Measurements from ENCODE around the gene TRIM7.
A peak's percentile ranks its signal among the peaks of the same experiment; 100 is the strongest.
"Not testable (repeated sequence)": the region's sequence is repeated elsewhere in the genome, so short reads cannot be mapped to it uniquely, and the experiment has no call there.

TRIM7 gene

GRCh38 chr5:181190711-181191525 lies 14.1 kb downstream of the TRIM7 start:
- DNase-seq: no peak

DNA sequence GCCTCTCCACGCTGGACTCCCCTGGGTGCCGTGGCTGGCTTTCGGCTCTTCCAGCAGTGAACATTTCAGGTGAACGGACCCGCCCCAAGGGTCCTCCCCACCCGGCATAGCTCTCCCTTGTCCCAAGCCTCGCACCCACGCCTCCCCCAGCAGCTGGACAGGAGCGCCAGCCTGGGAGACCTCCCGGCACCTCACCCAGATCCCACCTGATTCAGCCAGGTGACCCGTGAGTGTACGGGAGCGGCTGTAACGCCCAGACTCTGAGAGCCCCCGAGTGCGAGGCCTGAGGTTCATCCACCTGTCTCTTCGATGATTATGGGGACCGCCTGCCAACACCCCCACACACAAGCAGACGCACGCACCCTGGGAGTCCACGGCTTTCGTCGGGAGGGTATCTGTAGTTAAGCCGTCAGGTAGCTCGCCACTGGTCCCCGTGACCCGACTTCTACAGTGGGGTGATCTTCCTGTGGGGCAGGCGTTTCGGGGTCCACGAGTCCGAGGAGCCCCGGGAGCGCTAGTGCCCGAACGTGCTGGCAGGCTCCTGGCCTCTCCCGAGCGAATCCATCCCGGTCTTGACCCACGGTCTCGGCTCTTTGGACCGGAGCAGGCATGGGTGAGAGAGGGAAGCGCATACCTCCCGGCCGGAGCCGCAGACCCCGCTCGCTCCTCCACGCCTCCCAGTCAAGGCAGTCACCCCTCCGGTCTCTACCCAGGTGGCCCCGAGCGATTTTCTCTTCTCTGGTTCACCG lies 14.9 kb downstream of the TRIM7 start:
- DNase-seq: no peak

GRCh38 chr5:181189363-181189961 lies 15.5 kb downstream of the TRIM7 start:
- no peak for DNase-seq

GRCh38 chr5:181188700-181189362 lies 16.2 kb downstream of the TRIM7 start:
- peak; percentile 88 for DNase-seq

DNA sequence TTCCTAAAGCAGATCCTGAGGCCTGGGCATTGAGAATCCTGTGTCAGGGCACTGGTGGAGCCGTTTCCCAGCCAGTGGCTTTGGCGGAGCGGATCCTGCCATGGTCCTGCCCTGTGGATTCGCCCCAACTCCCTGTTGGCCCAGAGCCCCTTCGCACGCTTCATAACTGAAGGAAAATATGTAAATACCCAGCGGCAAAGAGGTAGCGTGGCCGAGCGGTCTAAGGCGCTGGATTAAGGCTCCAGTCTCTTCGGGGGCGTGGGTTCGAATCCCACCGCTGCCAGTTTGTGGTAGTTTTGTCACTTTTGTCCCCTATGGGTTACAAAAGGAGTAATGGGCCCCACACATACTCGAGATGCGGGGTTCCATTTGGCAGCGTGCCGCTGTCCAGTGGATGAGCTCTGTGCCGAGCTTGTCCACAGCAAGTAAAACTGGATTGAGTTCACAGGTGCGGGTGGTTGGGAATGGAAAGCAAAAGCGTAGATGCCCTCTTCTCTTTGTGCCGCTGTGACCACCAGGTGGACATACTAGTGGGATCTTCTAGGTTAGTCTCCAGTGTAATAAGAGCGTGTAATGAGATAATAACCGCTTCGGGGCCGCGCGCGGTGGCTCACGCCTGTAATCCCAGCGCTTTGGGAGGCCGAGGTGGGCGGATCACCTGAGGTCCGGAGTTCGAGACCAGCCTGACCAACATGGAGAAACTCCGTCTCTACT lies 17.3 kb downstream of the TRIM7 start:
- DNase-seq: peak; percentile 84

GRCh38 chr5:181186986-181187499 lies 18.0 kb downstream of the TRIM7 start:
- no peak for DNase-seq

DNA sequence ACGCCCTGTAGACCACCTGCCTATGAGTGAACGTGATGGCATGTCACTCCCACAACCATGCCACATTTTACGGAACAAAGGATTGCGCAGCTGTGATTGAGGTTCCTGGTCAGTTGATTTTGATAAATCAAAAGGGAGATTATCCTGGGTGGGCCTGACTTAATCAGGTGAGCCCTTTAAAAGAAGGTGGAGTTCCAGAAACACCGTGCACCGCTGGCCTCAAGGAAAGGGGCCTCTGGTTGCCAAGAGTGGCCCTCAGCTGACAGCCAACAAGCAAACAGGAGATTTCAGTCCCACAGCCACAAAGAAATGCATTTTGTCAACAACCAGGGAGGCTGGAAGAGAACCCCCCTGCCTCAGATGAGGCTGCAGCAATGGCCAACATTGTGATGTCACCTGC lies 19.0 kb downstream of the TRIM7 start:
- DNase-seq: no peak

GRCh38 chr5:181185560-181185959 lies 19.4 kb downstream of the TRIM7 start:
- no peak for DNase-seq

DNA sequence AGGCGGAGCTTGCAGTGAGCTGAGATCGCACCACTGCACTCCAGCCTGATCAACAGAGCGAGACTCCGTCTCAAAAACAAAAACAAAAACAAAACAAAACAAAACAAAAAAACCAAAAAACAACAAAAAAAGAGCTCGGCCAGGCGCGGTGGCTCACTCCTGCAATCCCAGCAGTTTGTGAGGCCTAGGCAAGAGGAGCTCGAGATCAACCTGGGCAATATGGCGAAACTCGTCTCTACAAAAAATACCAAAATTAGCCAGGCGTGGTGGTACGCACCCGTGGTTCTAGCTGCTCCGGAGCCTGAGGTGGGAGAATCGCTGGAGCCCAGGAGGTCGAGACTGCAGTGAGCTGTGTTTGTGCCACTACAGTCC lies 20.2 kb downstream of the TRIM7 start:
- DNase-seq: no peak

- DNase-seq: no peak
These were observed 22.3 kb downstream of the TRIM7 start for GRCh38 chr5:181182651-181183050.

GRCh38 chr5:181181650-181182565 lies 23.1 kb downstream of the TRIM7 start:
- peak; percentile 66 for DNase-seq

GRCh38 chr5:181177559-181177958 lies 27.4 kb downstream of the TRIM7 start:
- DNase-seq: not testable (repeated sequence)

GRCh38 chr5:181176254-181176952 lies 28.6 kb downstream of the TRIM7 start:
- DNase-seq: no peak

DNA sequence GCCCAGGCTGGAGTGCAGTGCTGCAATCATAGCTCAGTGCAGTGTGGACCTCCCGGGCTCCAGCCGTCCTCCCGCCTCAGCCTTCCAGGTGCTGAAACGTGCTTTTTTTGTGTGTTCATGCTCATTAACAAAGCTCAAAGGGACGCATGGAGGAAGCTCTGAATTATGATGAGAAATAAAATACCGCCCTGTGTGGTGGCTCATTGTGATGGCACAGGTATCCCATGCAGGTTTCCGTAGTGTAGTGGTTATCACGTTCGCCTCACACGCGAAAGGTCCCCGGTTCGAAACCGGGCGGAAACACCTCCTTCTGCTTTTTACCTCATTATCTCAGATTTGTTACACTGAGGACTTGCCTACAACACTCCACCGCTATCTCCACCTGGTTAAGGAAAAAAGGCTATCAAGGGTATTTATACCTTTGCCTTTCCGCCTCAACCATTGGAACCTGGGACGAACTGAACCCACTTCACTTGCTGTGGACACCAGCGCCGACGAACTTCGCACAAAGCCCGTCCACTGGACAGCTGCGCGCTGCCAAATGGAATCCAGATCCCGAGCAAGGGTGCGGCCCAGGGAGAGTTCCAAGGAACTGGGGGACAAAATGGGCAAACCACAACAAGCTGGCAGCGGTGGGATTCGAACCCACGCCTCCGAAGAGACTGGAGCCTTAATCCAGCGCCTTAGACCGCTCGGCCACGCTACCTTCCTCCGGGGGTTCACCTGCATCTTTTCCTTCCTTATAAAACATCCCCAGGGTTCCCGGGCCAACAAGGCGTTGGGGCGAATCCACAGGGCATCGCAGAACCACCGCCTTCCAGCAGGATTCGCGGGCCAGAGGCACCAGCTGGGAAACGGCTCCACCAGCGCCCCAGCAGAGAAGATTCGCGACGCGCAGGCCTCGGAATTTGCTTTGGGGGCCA lies 31.3 kb downstream of the TRIM7 start:
- DNase-seq: no peak

DNA sequence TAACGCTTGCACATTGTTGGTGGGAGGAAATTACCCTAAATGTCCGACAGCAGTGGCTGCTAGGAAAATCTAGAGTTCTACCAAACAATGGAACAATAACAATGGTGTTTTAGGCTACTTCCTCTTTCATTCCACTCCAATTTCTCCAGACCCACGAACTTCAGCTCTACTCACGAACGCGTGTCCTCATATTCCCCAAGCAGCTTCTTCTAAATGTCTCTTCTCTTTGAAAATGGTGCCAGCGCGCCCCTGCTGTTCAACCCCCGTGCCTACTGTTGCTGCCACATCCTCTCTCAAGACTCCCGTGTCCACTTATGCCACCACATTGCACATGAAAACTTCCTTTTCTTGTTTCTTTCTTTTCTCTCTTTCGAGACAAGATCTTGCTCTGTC lies 32.0 kb downstream of the TRIM7 start:
- no peak for DNase-seq

GRCh38 chr5:181171782-181172181 lies 33.2 kb downstream of the TRIM7 start:
- DNase-seq: no peak

DNA sequence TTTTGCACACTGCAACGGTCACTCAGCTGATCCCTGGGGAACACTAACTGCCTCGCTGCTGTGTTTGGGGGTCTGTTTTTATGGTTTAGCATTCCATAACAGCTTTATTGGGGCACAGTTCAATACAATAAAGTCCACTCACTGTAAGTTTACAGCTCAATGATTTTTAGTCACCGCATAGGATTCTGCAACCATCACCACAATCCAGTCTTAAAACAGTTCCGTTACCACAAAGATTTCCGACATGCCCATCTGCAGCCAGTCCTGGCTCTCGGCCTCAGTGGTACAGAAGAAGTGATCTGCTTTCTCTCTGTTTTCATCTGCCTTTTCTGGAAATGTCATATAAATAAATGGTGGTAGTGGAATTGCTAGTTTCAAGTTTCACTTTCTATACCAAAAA lies 34.0 kb downstream of the TRIM7 start:
- DNase-seq: no peak

DNA sequence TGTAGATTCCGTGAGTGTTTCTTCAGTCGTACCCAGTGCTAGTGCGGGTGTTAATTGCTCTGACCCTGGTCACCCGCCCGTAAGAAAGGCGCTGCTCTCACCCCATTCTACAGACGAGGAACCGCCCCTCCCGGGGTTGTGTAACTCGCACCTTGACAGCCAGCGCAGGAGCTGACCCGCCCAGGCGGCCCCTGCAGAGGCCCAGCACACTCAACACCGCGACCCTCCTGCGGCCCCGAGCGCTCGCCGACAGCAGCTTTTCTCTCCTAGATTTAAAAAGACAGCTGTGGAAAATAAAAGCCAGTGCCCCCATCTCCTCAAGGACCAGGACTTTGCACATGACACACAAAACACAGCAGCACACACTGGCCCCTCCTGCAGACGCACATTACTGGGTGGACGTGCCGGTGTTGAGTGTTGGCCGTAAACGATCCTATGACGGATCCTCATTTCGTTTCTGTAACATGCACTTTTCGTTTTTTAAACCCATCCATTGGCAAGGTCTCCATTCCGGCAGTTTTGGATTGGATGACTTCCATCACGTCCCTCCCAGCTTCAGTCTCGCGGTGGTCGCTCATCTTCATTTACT lies 34.7 kb downstream of the TRIM7 start:
- no peak for DNase-seq

Data from left hindlimb (tissue), 1 donor.